ENCODE measurements around the gene IDE.
A peak's percentile ranks its signal among the peaks of the same experiment; 100 is the strongest.
"Not testable (repeated sequence)": the region's sequence is repeated elsewhere in the genome, so short reads cannot be mapped to it uniquely, and the experiment has no call there.

Gene IDE

GRCh38 chr10:92573798-92574547 is at the start of gene IDE:
Gene IDE (minus strand): TSS chr10:92574093. CDS start chr10:92574019, 74 bp downstream.
- peak; percentile 38 for DNase-seq

GRCh38 chr10:92619368-92619767 is 45.5 kb upstream of the IDE start:
- DNase-seq, result no peak

GRCh38 chr10:92615515-92615914 is 41.6 kb upstream of the IDE start:
- DNase-seq, result no peak

- no peak for DNase-seq
Observed at GRCh38 chr10:92604841-92605240, 30.9 kb upstream of the IDE start.

GRCh38 chr10:92598321-92598720 is 24.4 kb upstream of the IDE start:
- no peak for DNase-seq

GRCh38 chr10:92595505-92595904 is 21.6 kb upstream of the IDE start:
- no peak for DNase-seq

GRCh38 chr10:92593619-92594588 is 20.0 kb upstream of the IDE start:
- no peak for DNase-seq

GRCh38 chr10:92592761-92593618 is 19.1 kb upstream of the IDE start, which contains the start of gene KIF11:
Gene KIF11 (plus strand): TSS chr10:92593130. CDS start chr10:92593376, 246 bp downstream.
- DNase-seq, result peak; percentile 79

- no peak for DNase-seq
Observed at GRCh38 chr10:92591550-92592022, 17.7 kb upstream of the IDE start.

- DNase-seq, result no peak
Observed at GRCh38 chr10:92590623-92591549, 17.0 kb upstream of the IDE start.

- not testable (repeated sequence) for DNase-seq
Observed at GRCh38 chr10:92582347-92582746, 8.5 kb upstream of the IDE start.

- DNase-seq, result no peak
Observed at GRCh38 chr10:92575961-92576360, 2.1 kb upstream of the IDE start.

GRCh38 chr10:92574548-92575261 is 812 bp upstream of the IDE start:
- no peak for DNase-seq

- no peak for DNase-seq
Observed at GRCh38 chr10:92573091-92573797, 649 bp downstream of the IDE start.

- no peak for DNase-seq
Observed at GRCh38 chr10:92572362-92573090, 1.4 kb downstream of the IDE start.

- no peak for DNase-seq
Observed at GRCh38 chr10:92571649-92572048, 2.2 kb downstream of the IDE start.

- DNase-seq, result not testable (repeated sequence)
Observed at GRCh38 chr10:92569663-92570062, 4.2 kb downstream of the IDE start.

GRCh38 chr10:92569071-92569470 is 4.8 kb downstream of the IDE start:
- no peak for DNase-seq

GRCh38 chr10:92567952-92568600 is 5.8 kb downstream of the IDE start:
- DNase-seq, result no peak

Data from DMS79 (cell line).